Activated naive CD4-positive, alpha-beta T cell treated with anti-CD3 and anti-CD28 coated beads, Interleukin-2, amount 50 U/mL, for 16 hours (primary cell): ENCODE measurements around the gene KAT8.

Experiments
- DNase-seq: peaks from one replicate; pipeline ENCODE4 v3.0.0-alpha.2; 2020

KAT8 gene

DNA sequence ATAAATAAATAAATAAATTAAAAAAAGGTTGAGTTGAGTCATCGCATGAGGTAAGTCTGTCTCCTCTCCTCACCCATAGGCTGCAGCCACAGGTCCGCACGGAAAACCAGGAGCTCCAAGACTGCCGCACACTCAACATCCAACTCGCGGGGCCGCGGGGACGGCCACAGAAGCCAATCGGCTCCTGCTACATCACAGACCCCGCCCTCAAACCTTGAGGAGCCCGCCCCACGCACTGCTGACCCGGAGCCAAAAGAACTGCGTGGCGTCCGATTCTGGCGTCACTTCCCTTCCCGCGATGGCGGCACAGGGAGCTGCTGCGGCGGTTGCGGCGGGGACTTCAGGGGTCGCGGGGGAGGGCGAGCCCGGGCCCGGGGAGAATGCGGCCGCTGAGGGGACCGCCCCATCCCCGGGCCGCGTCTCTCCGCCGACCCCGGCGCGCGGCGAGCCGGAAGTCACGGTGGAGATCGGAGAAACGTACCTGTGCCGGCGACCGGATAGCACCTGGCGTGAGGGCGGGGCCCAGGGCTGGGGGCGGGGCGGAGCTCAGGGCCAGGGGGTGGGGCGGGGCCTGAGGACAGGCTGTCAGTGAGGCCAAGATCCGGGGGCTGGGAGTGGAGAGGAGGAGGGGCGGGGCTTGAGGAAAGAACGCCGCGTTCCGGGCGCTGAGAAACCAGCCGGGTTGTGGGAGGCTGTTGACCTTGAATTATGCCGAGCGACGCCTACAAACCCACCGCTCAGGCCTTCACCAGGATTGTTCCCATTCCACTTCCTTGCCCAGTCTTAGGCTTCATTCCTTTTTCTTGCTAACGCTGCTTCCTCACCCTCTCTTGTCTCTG is at the start of gene KAT8:
Gene KAT8 (plus strand): TSS at position 281 of the 839 bp plus-strand sequence. CDS start 18 bp downstream, at position 299.
- peak; percentile 98 for DNase-seq

DNA sequence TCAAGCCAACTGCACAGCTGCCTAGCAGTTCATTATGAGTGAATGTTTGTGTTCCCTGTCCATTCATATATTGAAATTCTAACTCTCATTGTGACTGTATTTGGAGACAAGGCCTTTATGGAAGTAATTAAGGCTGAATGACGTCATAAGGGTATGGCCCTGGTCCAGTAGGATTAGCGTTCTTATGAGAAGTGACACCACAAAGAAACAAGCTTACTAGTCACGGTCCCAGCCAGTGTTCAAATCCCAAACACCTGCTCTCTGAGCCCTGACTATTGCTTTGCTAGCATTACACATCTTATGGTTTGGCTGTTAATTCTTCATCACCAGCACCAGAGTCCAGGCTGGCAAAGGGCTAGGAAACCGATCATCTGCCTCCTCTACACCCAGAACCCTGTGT is 45.6 kb upstream of the KAT8 start:
- no peak for DNase-seq

GRCh38 chr16:31072540-31073141 is 44.8 kb upstream of the KAT8 start:
- DNase-seq = no peak

DNA sequence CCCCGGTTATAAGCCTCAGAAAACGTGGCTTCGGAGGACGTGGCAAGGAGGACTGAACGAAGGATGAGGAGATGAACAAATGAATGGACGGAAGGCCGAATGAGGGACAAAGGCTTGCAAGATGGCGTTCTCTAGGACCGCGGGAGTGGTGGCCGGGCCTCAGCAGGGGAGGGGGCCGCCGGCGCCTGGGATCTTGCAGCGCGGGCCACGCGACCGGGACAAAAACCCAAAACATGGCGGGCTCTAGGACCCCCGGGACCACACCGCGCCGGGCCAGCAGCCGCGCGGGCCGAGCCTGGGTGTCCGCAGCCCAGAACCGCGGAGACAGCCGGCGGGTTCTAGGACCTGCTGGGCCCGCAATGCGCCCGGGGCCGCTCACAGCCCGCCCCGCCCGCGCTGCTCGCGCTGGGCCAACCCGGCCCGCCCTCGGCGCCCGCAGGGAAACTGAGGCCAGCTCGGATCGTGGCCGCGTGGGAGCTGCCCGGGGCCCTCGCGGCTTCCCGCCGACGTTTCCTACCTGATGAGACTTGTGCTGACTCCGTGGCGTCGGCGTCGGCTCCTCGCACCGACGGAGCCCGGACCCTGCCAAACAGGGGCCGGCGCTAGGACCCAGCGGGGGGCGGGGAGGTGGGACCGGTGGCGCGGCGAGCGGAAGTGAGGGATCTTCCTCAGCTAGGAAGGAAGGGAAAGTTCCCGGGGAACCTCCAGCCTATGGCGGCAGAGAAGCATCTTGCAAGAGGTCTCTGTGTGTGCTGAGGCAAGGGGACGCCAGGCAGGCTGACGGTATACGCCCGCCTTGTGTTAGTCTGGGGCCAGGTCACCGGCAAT is 44.1 kb upstream of the KAT8 start:
- peak; percentile 91 for DNase-seq

GRCh38 chr16:31073970-31074813 is 43.3 kb upstream of the KAT8 start, which contains the start of the genes ZNF646 and ZNF668:
Gene ZNF646 (plus strand): TSS chr16:31074422. CDS start chr16:31076325, 1,903 bp downstream.
Gene ZNF668 (minus strand): TSS chr16:31074240. CDS start chr16:31064459, 9,781 bp downstream.
- DNase-seq = peak; percentile 98

GRCh38 chr16:31074814-31075183 is 42.7 kb upstream of the KAT8 start:
- no peak for DNase-seq

DNA sequence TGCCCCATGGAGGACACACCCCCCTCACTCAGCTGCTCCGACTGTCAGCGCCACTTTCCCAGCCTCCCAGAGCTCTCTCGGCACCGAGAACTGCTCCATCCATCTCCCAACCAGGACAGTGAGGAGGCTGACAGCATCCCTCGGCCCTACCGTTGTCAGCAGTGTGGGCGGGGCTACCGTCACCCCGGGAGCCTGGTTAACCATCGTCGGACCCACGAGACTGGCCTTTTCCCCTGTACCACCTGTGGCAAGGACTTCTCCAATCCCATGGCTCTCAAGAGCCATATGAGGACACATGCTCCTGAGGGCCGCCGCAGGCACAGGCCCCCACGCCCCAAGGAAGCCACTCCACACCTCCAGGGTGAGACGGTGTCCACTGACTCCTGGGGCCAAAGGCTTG is 41.1 kb upstream of the KAT8 start:
- no peak for DNase-seq

DNA sequence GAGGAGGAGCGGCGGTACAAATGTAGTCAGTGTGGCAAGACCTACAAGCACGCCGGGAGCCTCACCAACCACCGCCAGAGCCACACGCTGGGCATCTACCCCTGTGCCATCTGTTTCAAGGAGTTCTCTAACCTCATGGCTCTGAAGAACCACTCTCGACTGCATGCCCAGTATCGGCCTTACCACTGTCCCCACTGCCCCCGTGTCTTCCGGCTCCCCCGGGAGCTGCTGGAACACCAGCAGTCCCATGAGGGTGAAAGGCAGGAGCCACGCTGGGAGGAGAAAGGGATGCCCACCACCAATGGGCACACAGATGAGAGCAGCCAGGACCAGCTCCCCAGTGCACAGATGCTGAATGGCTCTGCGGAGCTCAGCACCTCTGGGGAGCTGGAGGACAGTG is 40.4 kb upstream of the KAT8 start:
- DNase-seq = no peak

DNA sequence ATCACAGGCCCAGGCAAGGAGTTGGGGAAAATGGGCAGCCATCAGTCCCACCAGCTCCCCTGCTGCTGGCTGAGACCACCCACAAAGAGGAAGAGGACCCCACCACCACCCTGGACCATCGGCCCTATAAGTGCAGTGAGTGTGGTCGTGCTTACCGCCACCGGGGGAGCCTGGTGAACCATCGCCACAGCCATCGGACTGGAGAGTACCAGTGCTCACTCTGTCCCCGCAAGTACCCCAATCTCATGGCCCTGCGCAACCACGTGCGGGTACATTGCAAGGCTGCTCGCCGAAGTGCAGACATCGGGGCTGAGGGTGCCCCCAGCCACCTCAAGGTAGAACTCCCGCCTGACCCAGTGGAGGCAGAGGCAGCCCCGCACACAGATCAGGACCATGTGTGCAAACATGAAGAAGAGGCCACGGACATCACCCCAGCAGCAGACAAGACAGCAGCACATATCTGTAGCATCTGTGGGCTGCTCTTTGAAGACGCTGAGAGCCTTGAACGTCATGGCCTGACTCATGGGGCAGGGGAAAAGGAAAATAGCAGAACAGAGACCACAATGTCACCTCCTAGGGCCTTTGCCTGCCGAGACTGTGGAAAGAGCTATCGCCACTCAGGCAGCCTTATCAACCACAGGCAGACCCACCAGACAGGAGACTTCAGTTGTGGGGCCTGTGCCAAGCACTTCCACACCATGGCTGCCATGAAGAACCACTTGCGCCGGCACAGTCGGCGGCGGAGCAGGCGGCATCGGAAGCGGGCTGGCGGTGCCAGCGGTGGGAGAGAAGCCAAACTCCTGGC is 39.7 kb upstream of the KAT8 start:
- DNase-seq = no peak

GRCh38 chr16:31078597-31079341 is 38.7 kb upstream of the KAT8 start:
- no peak for DNase-seq

GRCh38 chr16:31079342-31079944 is 38.0 kb upstream of the KAT8 start:
- no peak for DNase-seq

- no peak for DNase-seq
Observed at GRCh38 chr16:31080035-31080629, 37.3 kb upstream of the KAT8 start.

DNA sequence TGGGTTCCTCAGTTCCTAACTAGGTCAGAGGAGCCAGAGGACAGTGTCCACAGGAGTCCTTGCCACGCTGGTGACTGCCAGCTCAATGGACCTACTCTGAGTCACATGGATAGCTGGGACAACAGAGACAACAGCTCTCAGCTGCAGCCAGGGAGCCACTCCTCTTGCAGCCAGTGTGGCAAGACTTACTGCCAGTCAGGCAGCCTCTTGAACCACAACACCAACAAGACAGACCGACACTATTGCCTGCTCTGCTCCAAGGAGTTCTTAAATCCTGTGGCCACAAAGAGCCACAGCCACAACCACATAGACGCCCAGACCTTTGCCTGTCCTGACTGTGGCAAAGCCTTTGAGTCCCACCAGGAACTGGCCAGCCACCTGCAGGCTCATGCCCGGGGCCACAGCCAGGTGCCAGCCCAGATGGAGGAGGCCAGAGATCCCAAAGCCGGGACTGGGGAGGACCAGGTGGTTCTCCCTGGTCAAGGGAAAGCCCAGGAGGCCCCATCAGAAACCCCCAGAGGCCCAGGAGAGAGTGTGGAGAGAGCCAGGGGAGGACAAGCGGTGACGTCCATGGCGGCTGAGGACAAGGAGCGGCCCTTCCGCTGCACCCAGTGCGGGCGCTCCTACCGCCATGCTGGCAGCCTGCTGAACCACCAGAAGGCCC is 36.6 kb upstream of the KAT8 start:
- DNase-seq = no peak

DNA sequence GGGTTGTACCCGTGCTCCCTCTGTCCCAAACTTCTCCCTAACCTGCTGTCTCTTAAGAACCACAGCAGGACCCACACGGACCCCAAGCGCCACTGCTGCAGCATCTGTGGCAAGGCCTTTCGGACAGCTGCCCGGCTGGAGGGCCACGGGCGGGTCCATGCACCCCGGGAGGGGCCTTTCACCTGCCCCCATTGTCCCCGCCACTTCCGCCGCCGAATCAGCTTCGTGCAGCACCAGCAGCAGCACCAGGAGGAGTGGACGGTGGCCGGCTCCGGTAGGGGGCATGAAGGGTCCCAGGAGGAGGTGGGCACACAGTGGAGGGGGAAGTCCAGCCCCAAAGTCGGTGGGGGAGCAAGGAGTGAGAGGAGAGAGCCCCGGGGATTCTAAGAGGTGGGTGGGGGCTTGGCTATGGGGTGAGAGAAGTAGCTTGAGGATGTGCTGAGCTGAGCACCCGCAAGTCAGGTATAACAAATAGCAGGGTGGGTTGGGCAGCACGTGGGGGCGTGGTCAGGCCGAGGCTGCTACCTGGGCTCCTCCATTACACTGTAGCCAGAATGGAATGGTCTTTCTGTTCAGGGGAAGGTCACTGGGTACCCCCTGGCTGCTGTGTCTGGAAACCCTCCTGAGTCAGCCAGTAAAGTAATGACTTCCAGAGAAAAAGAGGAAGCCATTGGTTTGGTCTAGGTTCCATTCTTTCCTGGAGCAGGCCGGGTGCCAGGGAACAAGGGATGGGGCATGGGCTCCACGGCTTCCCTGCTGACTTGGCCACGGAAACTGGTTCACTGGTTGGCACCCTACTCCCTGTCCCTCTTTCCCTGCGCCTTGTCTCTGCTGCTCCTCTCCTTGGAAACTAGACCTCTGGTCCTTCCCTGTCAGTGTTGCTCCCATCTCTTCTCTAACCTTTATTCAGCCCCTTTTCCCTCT is 35.8 kb upstream of the KAT8 start:
- no peak for DNase-seq

DNA sequence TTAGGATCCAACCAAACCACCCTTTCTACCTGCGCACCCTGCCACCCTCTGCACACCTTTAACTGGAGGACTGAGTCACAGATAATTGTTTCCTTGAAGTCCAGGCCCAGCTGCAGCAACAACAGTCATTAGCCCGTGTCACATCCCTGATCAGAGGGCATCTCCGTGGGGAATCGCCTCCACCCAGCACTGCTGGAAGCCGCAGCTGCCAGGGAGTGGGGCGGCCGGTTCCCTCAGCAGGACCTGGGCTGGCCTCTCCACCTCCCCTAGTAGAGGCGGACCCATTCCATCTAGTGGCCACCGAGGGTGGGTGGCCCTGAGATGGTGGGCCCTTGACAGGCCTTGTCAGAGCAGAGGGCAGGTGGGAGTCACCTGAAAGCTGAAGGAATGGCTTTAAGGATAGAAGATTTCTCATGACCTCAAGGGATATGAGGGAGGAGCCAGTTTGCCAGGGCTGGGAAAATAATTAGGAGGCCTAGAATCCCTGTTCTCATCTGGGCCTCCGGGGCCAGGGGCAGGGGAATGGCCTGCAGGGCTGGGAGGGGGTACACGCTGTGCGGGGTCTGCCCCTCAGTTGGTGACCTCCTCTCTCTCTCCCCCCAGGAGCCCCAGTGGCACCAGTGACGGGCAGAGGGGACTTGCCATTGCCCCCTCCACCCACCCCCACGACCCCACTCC is 35.0 kb upstream of the KAT8 start:
- DNase-seq = no peak

- DNase-seq = no peak
Observed at GRCh38 chr16:31083081-31083480, 34.4 kb upstream of the KAT8 start.

DNA sequence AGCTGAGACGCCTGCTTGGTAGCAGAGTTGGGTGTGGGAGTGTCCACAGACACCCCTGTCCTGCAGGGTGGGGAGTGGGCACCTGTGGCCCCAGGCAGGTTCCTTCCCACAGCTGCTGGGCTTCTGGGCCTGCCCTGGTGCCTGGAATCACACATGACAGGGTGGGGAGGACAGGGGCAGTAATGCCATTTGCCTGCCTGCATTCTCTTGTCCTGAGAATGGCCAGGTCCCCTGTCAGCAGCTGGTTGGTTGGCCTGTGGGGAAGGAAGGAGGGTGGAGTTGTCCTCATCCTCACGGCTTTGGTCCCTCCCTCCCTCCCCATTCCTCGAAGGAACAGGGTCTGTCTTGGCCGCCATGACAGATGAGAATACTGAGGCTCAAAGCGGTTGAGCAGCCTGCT is 33.9 kb upstream of the KAT8 start:
- DNase-seq = no peak

- no peak for DNase-seq
Observed at GRCh38 chr16:31083981-31084380, 33.5 kb upstream of the KAT8 start.
